Lung (tissue), 12 donors: Measurements from ENCODE around the gene GSE1. TPM values are rescaled to one million over a fixed set of nuclear protein-coding genes. Genes with fewer than 3 reads are reported as not detected.

Source experiments
- ATAC-seq: fragments of 200-7000 bp; cut with Tn5 transposase; one replicate; pipeline ENCODE4 v1.9.1; 2020; ENCODE audit warnings: moderate number of reproducible peaks; ENCODE audit not compliant: insufficient read depth, low FRiP score
- DNase-seq, 3 donors: peaks; one replicate each; pipeline ENCODE4 v3.0.0-alpha.2; 2013 to 2017
- H3K27ac ChIP-seq, 2 donors: one replicate each; pipeline ENCODE4 v1.5.1; 2013; ENCODE audit warnings: mild to moderate bottlenecking in 2 of 2, moderate library complexity in 2 of 2, control low read depth in 1 of 2, inconsistent platforms in 1 of 2, low read depth in 1 of 2, low read length in 1 of 2
- H3K27me3 ChIP-seq, 3 donors: one replicate each; pipeline ENCODE4 v1.5.1; 2013; ENCODE audit warnings: low read length in 2 of 3; ENCODE audit not compliant: control insufficient read depth in 3 of 3, insufficient read depth in 3 of 3
- H3K36me3 ChIP-seq, 4 donors: one replicate each; pipeline ENCODE4 v1.5.1; 2013; ENCODE audit warnings: low read length in 4 of 4, mild to moderate bottlenecking in 1 of 4, moderate library complexity in 1 of 4; ENCODE audit not compliant: control insufficient read depth in 4 of 4, insufficient read depth in 4 of 4
- H3K4me1 ChIP-seq, 5 donors: one replicate each; pipeline ENCODE4 v1.5.1; 2013; ENCODE audit warnings: low read length in 5 of 5, mild to moderate bottlenecking in 2 of 5, moderate library complexity in 1 of 5; ENCODE audit not compliant: control insufficient read depth in 5 of 5, insufficient read depth in 5 of 5
- H3K4me3 ChIP-seq: one replicate; pipeline ENCODE4 v1.5.1; 2013; ENCODE audit warnings: mild to moderate bottlenecking, control low read depth, moderate library complexity
- H3K9ac ChIP-seq, 2 donors: one replicate each; pipeline ENCODE4 v1.5.1; 2013; ENCODE audit warnings: low read length in 2 of 2, control low read depth in 1 of 2; ENCODE audit not compliant: insufficient read depth in 1 of 2
- H3K9me3 ChIP-seq, 4 donors: one replicate each; pipeline ENCODE4 v1.5.1; 2013; ENCODE audit warnings: low read length in 3 of 4, mild to moderate bottlenecking in 1 of 4, moderate library complexity in 1 of 4; ENCODE audit not compliant: control insufficient read depth in 4 of 4, insufficient read depth in 3 of 4
- CTCF ChIP-seq: IDR thresholded peaks from 2 replicates; pipeline ENCODE4 v1.5.1; 2012; ENCODE audit warnings: mild to moderate bottlenecking; ENCODE audit errors: control extremely low read depth, extremely low read depth
- WGBS, 2 donors: extraction: QIAGEN DNeasy Blood & Tissue Kit; methylation state at CpG; one replicate each; pipeline ENCODE4 v1.1.7; 2013; 5-methylcytosine and 5-hydroxymethylcytosine counted together
- polyA plus RNA-seq, 2 donors: library from polyadenylated mRNA; stranded (reverse); fragments of 200-250 nt; gene quantifications; one replicate each; pipeline ENCODE4 v1.2.1, GENCODE V29; 2013
- total RNA-seq, 2 donors: library from RNA; depleted of rRNA in 1 of 2; stranded (reverse); fragments of >200 nt in 1 of 2; gene quantifications; one replicate each; pipeline ENCODE4 v1.2.1, GENCODE V29; 2014 to 2021
- donor health status: control.
- donor health status: control.
- donor health status: Bipolar disorder and iron deficiency.
- donor health status: healthy.
- donor health status: DM: yes; HTN: yes; CAD: no.

GSE1 gene
- total and polyA plus RNA-seq, 4 donors = 21.3 to 122 (median 74.7) TPM

GRCh38 chr16:85601730-85602401 lies 11.3 kb upstream of the GSE1 start:
- Histone ChIP-seq H3K9me3 (no peaks in the 10 kb centered on the region), H3K4me1 (peaks cover 0 to 51% (median 16%) of the 10 kb centered on the region in 5 donors), H3K36me3 (no peaks in the 10 kb centered on the region), H3K9ac (no peak overlapping the region), H3K27ac (no peak overlapping the region), H3K4me3 (no peak overlapping the region), H3K27me3 (no peaks in the 10 kb centered on the region)
- no peak for TF ChIP-seq CTCF
- no peak for ATAC-seq
- peak in 1 of 3 donors; percentile 42 for DNase-seq
- WGBS, 2 donors = 72 to 79% methylated on average over 30 of the region's 30 CpGs

GRCh38 chr16:85602402-85603202 lies 10.5 kb upstream of the GSE1 start:
- TF ChIP-seq CTCF = no peak
- Histone ChIP-seq H3K4me3 (no peak overlapping the region), H3K4me1 (peaks cover 0 to 58% (median 21%) of the 10 kb centered on the region in 5 donors), H3K9me3 (no peaks in the 10 kb centered on the region), H3K36me3 (no peaks in the 10 kb centered on the region), H3K27me3 (no peaks in the 10 kb centered on the region), H3K27ac (no peak overlapping the region), H3K9ac (no peak overlapping the region)
- ATAC-seq = no peak
- WGBS, 2 donors = 83 to 85% methylated on average over 24 of the region's 24 CpGs
- no peak for DNase-seq

GRCh38 chr16:85603203-85603755 lies 9.8 kb upstream of the GSE1 start:
- H3K4me1 ChIP-seq = peaks cover 0 to 65% (median 26%) of the 10 kb centered on the region in 5 donors
- no peak overlapping the region for H3K4me3 ChIP-seq
- TF ChIP-seq CTCF = no peak
- WGBS, 2 donors = 51 to 86% methylated on average over 12 of the region's 12 CpGs
- DNase-seq = no peak
- no peak for ATAC-seq
- no peaks in the 10 kb centered on the region for H3K9me3 ChIP-seq
- H3K27me3 ChIP-seq = no peaks in the 10 kb centered on the region
- no peaks in the 10 kb centered on the region for H3K36me3 ChIP-seq
- no peak overlapping the region for H3K27ac ChIP-seq
- no peak overlapping the region for H3K9ac ChIP-seq
